ENCODE data around the gene GSTA3.
"Not testable (repeated sequence)": the region's sequence is repeated elsewhere in the genome, so short reads cannot be mapped to it uniquely, and the experiment has no call there.

The GSTA3 gene

GRCh38 chr6:52871621-52872020, 37.9 kb downstream of the GSTA3 start:
- no peak for TF ChIP-seq CTCF (IDR thresholded peaks at IDR 0.05; ENCODE audit: low read depth, low read length)
- no peak overlapping the region for H3K4me3 ChIP-seq (ENCODE audit: low read depth, low read length)

- H3K4me3 ChIP-seq (ENCODE audit: low read depth, low read length), result not testable (repeated sequence)
Observed at GRCh38 chr6:52870335-52871091, 39.0 kb downstream of the GSTA3 start.

GRCh38 chr6:52868899-52869298, 40.6 kb downstream of the GSTA3 start:
- H3K4me3 ChIP-seq (ENCODE audit: low read depth, low read length), result not testable (repeated sequence)

- no peak for TF ChIP-seq CTCF (IDR thresholded peaks at IDR 0.05; ENCODE audit: low read depth, low read length)
- H3K4me3 ChIP-seq (ENCODE audit: low read depth, low read length), result no peak overlapping the region
Observed at GRCh38 chr6:52868240-52868639, 41.3 kb downstream of the GSTA3 start.

GRCh38 chr6:52861151-52861550, 48.3 kb downstream of the GSTA3 start:
- H3K4me3 ChIP-seq (ENCODE audit: low read depth, low read length), result not testable (repeated sequence)

- H3K4me3 ChIP-seq (ENCODE audit: low read depth, low read length), result no peak overlapping the region
- TF ChIP-seq CTCF (IDR thresholded peaks at IDR 0.05; ENCODE audit: low read depth, low read length), result no peak
Observed at GRCh38 chr6:52858416-52858815, 51.1 kb downstream of the GSTA3 start.

GRCh38 chr6:52856137-52856536, 53.4 kb downstream of the GSTA3 start:
- not testable (repeated sequence) for H3K4me3 ChIP-seq (ENCODE audit: low read depth, low read length)

GRCh38 chr6:52849137-52849536, 60.4 kb downstream of the GSTA3 start:
- no peak for TF ChIP-seq CTCF (IDR thresholded peaks at IDR 0.05; ENCODE audit: low read depth, low read length)
- no peak overlapping the region for H3K4me3 ChIP-seq (ENCODE audit: low read depth, low read length)
